DOHH2 (cell line): ENCODE results near the gene DLGAP1.

Experiments used
- H3F3A ChIP-seq: fragments of 200-600 bp; sonication (generic), shearing (Covaris generic); 2 replicates; pipeline ENCODE4 v1.6.0; 2016; ENCODE audit warnings: antibody characterized with exemption, mild to moderate bottlenecking; ENCODE audit not compliant: control insufficient read depth, insufficient read depth
- H3K27ac ChIP-seq: fragments of 200-600 bp; sonication (generic); 2 replicates; pipeline ENCODE4 v1.5.1; 2014; ENCODE audit warnings: low read depth, mild to moderate bottlenecking, low read length, moderate library complexity
- H3K27me3 ChIP-seq: fragments of 200-600 bp; sonication (generic); 2 replicates; pipeline ENCODE4 v1.6.1; 2014; ENCODE audit warnings: mild to moderate bottlenecking, low read length, mixed read lengths; ENCODE audit not compliant: control insufficient read depth
- H3K36me3 ChIP-seq: fragments of 200-600 bp; sonication (generic); 2 replicates; pipeline ENCODE4 v1.6.1; 2014; ENCODE audit warnings: mild to moderate bottlenecking, low read length, moderate library complexity, mixed read lengths; ENCODE audit not compliant: control insufficient read depth
- H3K4me1 ChIP-seq: fragments of 200-600 bp; sonication (generic); 2 replicates; pipeline ENCODE4 v1.6.1; 2014; ENCODE audit warnings: mild to moderate bottlenecking, low read length, mixed read lengths; ENCODE audit not compliant: control insufficient read depth
- H3K4me2 ChIP-seq: fragments of 200-600 bp; sonication (generic); 2 replicates; pipeline ENCODE4 v1.6.0; 2014; ENCODE audit warnings: mild to moderate bottlenecking, low read length, moderate library complexity
- H3K4me3 ChIP-seq: fragments of 200-600 bp; sonication (generic); 2 replicates; pipeline ENCODE4 v1.5.1; 2014; ENCODE audit warnings: mild to moderate bottlenecking, low read length, mixed read lengths
- H3K79me2 ChIP-seq: fragments of 200-600 bp; sonication (generic); 2 replicates; pipeline ENCODE4 v1.6.1; 2014; ENCODE audit warnings: mild to moderate bottlenecking, low read length, mixed read lengths; ENCODE audit not compliant: control insufficient read depth
- H3K9me2 ChIP-seq: fragments of 200-600 bp; sonication (generic); replicated peaks from 2 replicates; pipeline ENCODE4 v1.6.1; 2014; ENCODE audit warnings: mild to moderate bottlenecking, low read length, mixed read lengths; ENCODE audit not compliant: control insufficient read depth
- H3K9me3 ChIP-seq: fragments of 200-600 bp; sonication (generic); 2 replicates; pipeline ENCODE4 v1.6.1; 2014; ENCODE audit warnings: antibody characterized with exemption, low read length, mixed read lengths; ENCODE audit not compliant: control insufficient read depth, insufficient read depth
- H4K20me1 ChIP-seq: fragments of 200-600 bp; sonication (generic); 2 replicates; pipeline ENCODE4 v1.6.0; 2014; ENCODE audit warnings: low read depth, mild to moderate bottlenecking, antibody characterized with exemption, low read length, moderate library complexity; ENCODE audit not compliant: control insufficient read depth, insufficient read depth
- CTCF ChIP-seq: fragments of 200-600 bp; sonication (generic); IDR thresholded peaks from one replicate; pipeline ENCODE4 v1.5.1; 2014; ENCODE audit warnings: antibody characterized with exemption, mild to moderate bottlenecking, low read depth, low read length; ENCODE audit not compliant: poor library complexity, severe bottlenecking
- EZH2phosphoT487 ChIP-seq: fragments of 200-600 bp; sonication (generic); IDR thresholded peaks from 2 replicates; pipeline ENCODE4 v1.6.1; 2017; ENCODE audit warnings: borderline replicate concordance, mild to moderate bottlenecking, antibody characterized with exemption, low read length, moderate library complexity, mixed read lengths

DLGAP1 gene

GRCh38 chr18:4181882-4182568 is 273.1 kb downstream of the DLGAP1 start:
- Histone ChIP-seq H3K9me3 (no peaks in the 10 kb centered on the region), H3K4me1 (no peaks in the 10 kb centered on the region), H3K36me3 (no peaks in the 10 kb centered on the region), H3K4me3 (no peak overlapping the region), H3F3A (no peaks in the 10 kb centered on the region), H3K9me2 (no peaks in the 10 kb centered on the region), H3K27ac (no peak overlapping the region), H4K20me1 (no peaks in the 10 kb centered on the region), H3K4me2 (no peak overlapping the region), H3K27me3 (no peaks in the 10 kb centered on the region), H3K79me2 (no peaks in the 10 kb centered on the region)
- TF ChIP-seq CTCF (no peak), EZH2phosphoT487 (no peak)

GRCh38 chr18:4181086-4181485 is 274.0 kb downstream of the DLGAP1 start:
- Histone ChIP-seq H3K27me3 (no peaks in the 10 kb centered on the region), H3K4me1 (no peaks in the 10 kb centered on the region), H3K4me2 (no peak overlapping the region)

GRCh38 chr18:4172196-4173100 is 282.7 kb downstream of the DLGAP1 start:
- Histone ChIP-seq H3K27me3 (no peaks in the 10 kb centered on the region), H4K20me1 (no peaks in the 10 kb centered on the region), H3K79me2 (no peaks in the 10 kb centered on the region), H3K4me1 (no peaks in the 10 kb centered on the region), H3K9me2 (no peaks in the 10 kb centered on the region), H3K36me3 (no peaks in the 10 kb centered on the region), H3K9me3 (no peaks in the 10 kb centered on the region), H3K4me3 (no peak overlapping the region), H3K4me2 (no peak overlapping the region), H3K27ac (no peak overlapping the region), H3F3A (no peaks in the 10 kb centered on the region)
- TF ChIP-seq CTCF: no peak
- no peak for TF ChIP-seq EZH2phosphoT487

More at GRCh38 chr18:4181086-4181485, 274.0 kb downstream of the DLGAP1 start:
- H3F3A ChIP-seq: no peaks in the 10 kb centered on the region
- no peaks in the 10 kb centered on the region for H3K36me3 ChIP-seq
- no peak overlapping the region for H3K27ac ChIP-seq
- H3K4me3 ChIP-seq: no peak overlapping the region
- H3K9me3 ChIP-seq: no peaks in the 10 kb centered on the region
- no peaks in the 10 kb centered on the region for H3K79me2 ChIP-seq
- no peak for TF ChIP-seq CTCF
- TF ChIP-seq EZH2phosphoT487: no peak
- H3K9me2 ChIP-seq: no peaks in the 10 kb centered on the region
- H4K20me1 ChIP-seq: no peaks in the 10 kb centered on the region
